Fibroblast of pulmonary artery (primary cell): ENCODE results near the gene NPDC1.

Experiments used
- DNase-seq: peaks from one replicate; pipeline ENCODE4 v3.0.0-alpha.2; 2010; ENCODE audit warnings: low read depth
- H3K4me3 ChIP-seq: replicated peaks from 2 replicates; pipeline ENCODE4 v1.5.1; 2011; ENCODE audit warnings: low read depth, mild to moderate bottlenecking, control low read depth, low read length, moderate library complexity
- TF ChIP-seq, protein P1 (sequence below): IDR thresholded peaks from 2 replicates; pipeline ENCODE4 v1.5.1; 2011; ENCODE audit warnings: mild to moderate bottlenecking, control low read depth, low read length, inconsistent platforms; ENCODE audit errors: missing control alignments

The NPDC1 gene

DNA sequence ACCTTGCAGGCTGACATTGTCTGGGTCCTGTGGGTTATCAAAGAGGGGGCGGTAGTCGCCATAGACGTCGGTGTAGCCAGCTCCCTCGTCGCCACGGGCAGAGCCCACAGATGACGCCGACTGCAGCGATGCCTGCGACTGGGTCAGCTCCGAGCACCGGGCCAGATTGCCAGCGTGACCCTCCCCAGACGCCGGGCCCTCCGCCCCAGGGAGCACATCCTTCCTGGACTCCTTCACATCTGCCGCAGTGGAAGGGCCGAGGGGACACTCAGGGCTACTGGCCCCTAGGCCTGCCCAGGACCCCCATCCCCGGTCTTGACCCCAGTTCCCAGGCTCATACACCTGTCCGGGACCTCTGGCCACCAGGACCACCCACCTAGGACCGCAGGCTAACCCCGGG is 31.8 kb downstream of the NPDC1 start:
- TF ChIP-seq, protein P1, sequence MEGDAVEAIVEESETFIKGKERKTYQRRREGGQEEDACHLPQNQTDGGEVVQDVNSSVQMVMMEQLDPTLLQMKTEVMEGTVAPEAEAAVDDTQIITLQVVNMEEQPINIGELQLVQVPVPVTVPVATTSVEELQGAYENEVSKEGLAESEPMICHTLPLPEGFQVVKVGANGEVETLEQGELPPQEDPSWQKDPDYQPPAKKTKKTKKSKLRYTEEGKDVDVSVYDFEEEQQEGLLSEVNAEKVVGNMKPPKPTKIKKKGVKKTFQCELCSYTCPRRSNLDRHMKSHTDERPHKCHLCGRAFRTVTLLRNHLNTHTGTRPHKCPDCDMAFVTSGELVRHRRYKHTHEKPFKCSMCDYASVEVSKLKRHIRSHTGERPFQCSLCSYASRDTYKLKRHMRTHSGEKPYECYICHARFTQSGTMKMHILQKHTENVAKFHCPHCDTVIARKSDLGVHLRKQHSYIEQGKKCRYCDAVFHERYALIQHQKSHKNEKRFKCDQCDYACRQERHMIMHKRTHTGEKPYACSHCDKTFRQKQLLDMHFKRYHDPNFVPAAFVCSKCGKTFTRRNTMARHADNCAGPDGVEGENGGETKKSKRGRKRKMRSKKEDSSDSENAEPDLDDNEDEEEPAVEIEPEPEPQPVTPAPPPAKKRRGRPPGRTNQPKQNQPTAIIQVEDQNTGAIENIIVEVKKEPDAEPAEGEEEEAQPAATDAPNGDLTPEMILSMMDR: no peak
- no peak for DNase-seq
- H3K4me3 ChIP-seq: no peak overlapping the region

DNA sequence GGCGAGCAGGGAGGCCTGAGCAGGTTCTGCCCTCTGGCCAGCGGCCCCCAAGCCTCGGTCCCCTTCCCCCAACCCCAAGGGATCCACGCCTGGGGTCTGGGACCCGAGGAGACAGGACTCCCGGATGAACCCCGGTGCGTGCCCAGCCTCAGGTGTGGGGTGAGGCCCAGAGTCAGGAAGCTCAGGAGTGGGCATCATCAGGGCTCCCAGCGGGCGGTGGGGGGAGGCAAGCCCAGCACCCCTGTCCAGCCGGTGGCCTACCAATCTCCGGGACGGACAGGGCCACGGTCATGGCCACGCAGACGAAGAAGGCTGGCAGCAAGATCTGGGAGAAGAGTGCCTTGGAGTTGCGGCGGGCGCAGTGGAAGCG is 32.4 kb downstream of the NPDC1 start:
- TF ChIP-seq, protein P1: no peak
- DNase-seq: no peak
- no peak overlapping the region for H3K4me3 ChIP-seq

DNA sequence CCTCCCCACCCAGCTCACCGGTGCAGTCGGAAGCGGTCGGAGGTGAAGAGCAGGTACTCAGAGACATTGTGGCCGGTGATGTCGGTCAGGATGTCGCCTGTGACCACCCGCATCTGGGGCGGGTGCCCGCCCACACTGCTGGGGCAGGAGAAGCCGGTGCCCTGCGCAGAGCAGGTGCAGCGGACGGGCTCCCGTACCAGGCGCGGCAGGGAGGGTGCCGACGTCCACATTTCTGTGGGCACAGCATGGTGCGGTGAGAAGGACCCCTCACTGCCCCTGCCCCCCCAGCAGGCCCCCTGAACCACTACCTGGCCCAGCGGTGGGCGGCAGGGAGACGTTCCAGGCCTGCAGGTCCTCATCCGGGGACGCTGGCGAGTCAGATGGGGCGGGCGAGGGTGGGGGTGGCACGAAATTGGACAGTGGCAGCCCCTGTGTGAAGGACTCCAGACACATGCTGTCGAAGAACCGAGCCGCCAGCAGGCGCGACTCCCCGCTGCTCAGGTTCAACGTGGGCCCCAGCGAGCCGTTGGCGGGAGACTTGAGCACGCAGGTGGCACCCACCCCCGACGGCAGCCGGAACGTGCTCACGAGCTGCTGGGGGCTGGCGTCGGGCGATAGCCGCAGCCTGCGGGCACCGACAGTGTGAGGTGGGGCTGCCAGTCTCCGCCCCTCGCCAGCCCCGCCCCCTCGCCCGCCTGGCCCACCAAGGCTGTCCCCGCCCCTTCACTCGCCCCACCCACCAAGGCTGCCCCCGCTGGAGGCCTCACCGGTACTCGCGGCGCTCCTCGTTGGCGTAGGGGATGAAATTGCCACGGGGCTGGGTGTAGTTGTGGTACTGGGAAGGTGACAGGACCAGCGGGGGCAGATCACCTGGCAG is 33.0 kb downstream of the NPDC1 start:
- no peak for DNase-seq
- H3K4me3 ChIP-seq: no peak overlapping the region
- TF ChIP-seq, protein P1: no peak

DNA sequence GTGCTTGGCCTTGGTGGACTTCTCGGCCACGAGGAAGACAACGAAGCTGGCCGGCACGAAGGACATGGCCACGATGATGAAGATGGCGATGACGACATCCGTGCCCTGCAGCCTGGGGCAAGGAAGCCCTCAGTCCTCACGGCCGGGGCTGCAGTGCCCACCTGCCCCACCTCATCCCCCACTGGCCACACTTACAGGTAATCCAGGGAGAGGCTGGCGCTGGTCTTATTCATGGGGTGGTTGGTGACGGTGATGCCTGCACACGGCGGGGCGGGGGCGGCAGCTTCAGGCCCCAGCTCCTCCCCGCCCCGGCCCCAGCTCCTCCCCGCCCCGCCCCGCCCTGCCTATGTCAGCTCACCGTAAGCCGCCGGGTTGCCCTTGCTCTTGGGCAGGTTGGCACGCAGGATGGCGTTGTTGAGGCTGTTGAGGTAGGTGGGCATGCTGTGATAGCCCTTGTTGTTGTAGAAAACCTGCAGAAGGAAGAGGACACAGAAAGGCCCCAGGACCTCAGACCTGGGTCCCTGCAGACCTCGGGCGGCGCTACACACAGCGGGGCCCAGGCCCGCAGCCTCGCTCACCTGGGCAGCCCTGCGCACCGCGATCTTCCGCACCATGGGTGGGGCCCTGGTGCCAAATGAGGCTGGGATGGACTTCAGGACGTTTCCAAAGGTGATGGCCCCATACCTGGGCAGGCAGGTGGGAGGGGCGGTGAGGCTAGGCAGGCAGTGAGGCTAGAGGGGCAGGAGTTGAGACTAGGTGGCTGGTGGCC is 33.9 kb downstream of the NPDC1 start:
- no peak overlapping the region for H3K4me3 ChIP-seq
- DNase-seq: no peak
- TF ChIP-seq, protein P1: no peak

DNA sequence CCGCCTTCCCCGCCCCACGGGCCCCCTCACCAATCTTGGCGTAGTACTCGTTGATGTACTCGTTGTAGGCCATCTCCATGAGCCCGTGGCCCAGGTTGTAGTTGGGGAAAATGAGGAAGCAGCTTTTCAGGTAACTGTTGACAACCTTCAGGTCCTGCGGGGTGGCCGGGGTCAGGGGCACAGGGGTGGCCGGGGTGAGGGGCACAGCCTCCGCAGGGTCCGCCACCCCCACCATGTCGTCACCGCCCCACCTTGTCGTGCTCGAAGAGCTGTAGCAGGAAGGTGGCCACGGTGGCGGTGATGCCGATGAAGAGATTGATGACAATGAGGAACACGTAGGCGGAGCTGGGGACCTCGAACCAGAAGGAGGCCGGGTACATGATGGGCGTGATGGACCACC is 34.8 kb downstream of the NPDC1 start:
- TF ChIP-seq, protein P1: no peak
- DNase-seq: no peak
- no peak overlapping the region for H3K4me3 ChIP-seq

DNA sequence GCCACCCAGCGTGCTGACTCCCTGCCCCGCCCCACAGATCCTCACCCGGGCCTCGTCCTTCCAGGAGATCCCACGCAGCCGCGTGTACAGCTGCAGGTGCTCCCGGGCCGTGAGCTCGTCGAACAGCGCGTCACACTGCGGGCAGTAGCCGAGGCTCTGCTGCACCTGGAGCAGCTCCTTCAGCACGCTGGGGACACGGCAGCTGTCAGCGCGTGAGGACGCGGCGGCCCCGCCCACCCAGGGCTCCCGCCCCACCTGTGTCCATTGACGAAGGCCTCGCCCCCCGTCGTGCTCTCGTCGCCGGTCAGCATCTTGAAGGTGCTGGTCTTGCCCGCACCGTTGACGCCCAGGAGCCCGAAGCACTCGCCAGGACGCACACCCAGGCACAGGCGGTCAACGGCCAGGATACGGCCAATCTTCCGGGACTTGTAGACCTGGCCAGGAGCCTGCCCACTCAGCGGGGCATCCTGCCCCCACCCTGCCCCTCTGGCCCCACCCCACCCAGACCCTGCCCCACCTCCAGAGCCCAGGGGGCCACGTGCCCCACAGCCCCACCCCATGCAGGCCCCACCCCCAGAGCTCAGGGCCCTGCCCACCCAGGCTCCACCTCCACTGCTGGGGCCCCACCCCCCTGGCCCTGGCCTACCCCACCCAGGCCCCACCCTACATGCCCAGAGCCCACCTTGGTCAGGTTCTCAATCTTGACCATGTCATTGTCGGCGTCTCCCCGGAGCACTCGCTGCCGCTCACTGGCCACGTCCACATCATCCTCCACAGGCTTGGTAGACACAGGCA is 35.8 kb downstream of the NPDC1 start:
- H3K4me3 ChIP-seq: no peak overlapping the region
- no peak for DNase-seq
- TF ChIP-seq, protein P1: no peak
